NB4 (cell line): ENCODE measurements around the gene EMILIN1.
"Not testable (repeated sequence)": the region's sequence is repeated elsewhere in the genome, so short reads cannot be mapped to it uniquely, and the experiment has no call there.

Source experiments
- DNase-seq: peaks from one replicate; pipeline ENCODE4 v3.0.0; 2010; ENCODE audit warnings: low read depth
- H3K4me3 ChIP-seq: one replicate; pipeline ENCODE4 v1.5.1; 2011; ENCODE audit warnings: mild to moderate bottlenecking, low read depth, low read length, moderate library complexity
- MYC ChIP-seq: IDR thresholded peaks from 2 replicates; pipeline ENCODE4 v1.6.1; 2011; ENCODE audit warnings: low read depth, low read length
- POLR2A ChIP-seq: IDR thresholded peaks from 2 replicates; pipeline ENCODE4 v1.6.1; 2011; ENCODE audit warnings: mild to moderate bottlenecking; ENCODE audit not compliant: insufficient read length; ENCODE audit errors: extremely low read depth
- TF ChIP-seq, protein P1 (sequence below): IDR thresholded peaks from 2 replicates; pipeline ENCODE4 v1.6.1; 2011; ENCODE audit warnings: low read depth, low read length
- TF ChIP-seq, protein P2 (sequence below): IDR thresholded peaks from one replicate; pipeline ENCODE4 v1.5.1; 2012; ENCODE audit warnings: low read depth, low read length

EMILIN1 gene

DNA sequence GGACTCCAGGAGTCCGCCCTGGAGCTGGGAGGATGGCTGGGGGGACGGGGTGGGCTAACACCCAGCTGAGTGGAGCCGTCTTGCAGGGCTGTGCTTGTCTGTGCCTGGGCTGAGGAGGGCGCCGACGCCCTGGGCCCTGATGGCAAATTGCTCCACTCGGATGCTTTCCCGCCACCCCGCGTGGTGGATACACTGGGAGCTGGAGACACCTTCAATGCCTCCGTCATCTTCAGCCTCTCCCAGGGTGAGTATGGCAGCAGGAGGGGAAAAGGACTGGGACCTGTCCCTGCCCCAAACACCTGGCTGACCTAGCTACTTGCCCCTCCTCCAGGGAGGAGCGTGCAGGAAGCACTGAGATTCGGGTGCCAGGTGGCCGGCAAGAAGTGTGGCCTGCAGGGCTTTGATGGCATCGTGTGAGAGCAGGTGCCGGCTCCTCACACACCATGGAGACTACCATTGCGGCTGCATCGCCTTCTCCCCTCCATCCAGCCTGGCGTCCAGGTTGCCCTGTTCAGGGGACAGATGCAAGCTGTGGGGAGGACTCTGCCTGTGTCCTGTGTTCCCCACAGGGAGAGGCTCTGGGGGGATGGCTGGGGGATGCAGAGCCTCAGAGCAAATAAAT is 21.0 kb downstream of the EMILIN1 start:
- TF ChIP-seq POLR2A, result no peak
- TF ChIP-seq, protein P1, sequence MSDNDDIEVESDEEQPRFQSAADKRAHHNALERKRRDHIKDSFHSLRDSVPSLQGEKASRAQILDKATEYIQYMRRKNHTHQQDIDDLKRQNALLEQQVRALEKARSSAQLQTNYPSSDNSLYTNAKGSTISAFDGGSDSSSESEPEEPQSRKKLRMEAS, result no peak
- no peak for TF ChIP-seq MYC
- TF ChIP-seq, protein P2, sequence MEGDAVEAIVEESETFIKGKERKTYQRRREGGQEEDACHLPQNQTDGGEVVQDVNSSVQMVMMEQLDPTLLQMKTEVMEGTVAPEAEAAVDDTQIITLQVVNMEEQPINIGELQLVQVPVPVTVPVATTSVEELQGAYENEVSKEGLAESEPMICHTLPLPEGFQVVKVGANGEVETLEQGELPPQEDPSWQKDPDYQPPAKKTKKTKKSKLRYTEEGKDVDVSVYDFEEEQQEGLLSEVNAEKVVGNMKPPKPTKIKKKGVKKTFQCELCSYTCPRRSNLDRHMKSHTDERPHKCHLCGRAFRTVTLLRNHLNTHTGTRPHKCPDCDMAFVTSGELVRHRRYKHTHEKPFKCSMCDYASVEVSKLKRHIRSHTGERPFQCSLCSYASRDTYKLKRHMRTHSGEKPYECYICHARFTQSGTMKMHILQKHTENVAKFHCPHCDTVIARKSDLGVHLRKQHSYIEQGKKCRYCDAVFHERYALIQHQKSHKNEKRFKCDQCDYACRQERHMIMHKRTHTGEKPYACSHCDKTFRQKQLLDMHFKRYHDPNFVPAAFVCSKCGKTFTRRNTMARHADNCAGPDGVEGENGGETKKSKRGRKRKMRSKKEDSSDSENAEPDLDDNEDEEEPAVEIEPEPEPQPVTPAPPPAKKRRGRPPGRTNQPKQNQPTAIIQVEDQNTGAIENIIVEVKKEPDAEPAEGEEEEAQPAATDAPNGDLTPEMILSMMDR, result no peak
- no peak overlapping the region for H3K4me3 ChIP-seq
- no peak for DNase-seq

DNA sequence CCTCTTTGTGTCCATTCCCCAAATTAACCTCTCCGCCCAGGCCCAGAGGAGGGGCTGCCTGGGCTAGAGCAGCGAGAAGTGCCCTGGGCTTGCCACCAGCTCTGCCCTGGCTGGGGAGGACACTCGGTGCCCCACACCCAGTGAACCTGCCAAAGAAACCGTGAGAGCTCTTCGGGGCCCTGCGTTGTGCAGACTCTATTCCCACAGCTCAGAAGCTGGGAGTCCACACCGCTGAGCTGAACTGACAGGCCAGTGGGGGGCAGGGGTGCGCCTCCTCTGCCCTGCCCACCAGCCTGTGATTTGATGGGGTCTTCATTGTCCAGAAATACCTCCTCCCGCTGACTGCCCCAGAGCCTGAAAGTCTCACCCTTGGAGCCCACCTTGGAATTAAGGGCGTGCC is 21.6 kb downstream of the EMILIN1 start:
- DNase-seq, result no peak
- TF ChIP-seq, protein P1, result no peak
- TF ChIP-seq POLR2A (no peak), MYC (no peak)
- TF ChIP-seq, protein P2, result no peak
- no peak overlapping the region for H3K4me3 ChIP-seq

DNA sequence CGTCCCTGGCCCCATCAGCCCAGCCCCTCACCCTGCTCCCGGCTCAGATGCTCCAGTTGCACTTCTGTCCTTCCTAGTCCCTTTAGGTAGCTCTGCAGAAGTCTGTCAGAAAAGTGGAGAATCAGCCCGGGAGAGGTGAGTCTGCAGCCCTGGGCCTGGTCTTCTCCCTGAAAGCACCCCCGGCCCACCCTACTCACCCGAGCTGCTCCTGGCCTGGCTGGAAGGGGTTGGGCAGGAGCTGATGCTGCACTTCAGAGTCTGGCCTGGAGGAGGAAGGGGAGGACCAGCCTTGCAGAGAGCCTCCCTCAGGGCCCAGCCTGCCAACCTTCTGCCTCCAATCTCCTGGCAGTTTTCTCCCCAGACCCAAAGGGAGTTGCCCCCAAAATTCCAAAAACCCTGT is 23.9 kb downstream of the EMILIN1 start:
- no peak for DNase-seq
- H3K4me3 ChIP-seq, result no peak overlapping the region
- TF ChIP-seq, protein P2, result no peak
- TF ChIP-seq POLR2A (no peak), MYC (no peak)
- TF ChIP-seq, protein P1, result no peak

DNA sequence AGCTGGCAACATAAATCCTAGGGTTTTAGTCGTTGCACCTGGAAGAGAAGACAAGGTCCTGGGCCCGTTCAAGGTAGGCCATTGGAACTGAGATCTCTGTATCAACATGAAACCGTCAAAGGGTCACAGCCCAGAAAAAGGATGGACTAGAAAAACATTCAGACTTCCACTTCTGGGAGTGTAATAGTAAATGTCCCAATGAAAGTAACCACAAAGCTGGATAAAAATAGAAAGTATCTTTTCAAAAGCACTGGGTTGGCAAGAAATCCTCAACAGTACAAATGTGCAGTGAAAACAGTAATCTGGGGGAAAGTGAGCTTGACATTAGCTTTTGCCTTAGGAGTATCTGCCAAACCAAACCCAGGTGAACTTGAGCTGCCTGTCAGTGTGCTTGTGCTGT is 27.6 kb downstream of the EMILIN1 start:
- TF ChIP-seq, protein P1, result no peak
- no peak for TF ChIP-seq POLR2A
- TF ChIP-seq, protein P2, result no peak
- TF ChIP-seq MYC, result no peak
- DNase-seq, result no peak
- H3K4me3 ChIP-seq, result no peak overlapping the region

DNA sequence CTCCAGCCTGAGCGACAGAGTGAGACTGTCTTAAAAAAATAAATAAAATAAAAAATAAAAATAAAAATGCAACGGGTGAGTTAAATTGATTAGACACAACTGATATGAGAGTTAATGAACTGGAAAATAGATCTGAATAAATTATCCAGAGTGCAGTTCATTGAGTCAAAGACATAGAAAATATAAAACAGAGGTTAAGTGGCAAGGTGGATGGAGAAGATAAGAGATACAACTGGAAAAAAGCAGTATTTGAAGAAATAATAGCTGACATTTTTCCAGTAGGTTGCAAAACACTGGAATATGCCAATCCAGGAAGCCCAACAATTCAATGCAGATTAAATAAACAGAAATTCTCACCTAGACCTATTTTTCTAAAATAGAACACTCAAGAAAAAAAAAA is 29.8 kb downstream of the EMILIN1 start:
- no peak for DNase-seq
- no peak for TF ChIP-seq MYC
- TF ChIP-seq, protein P2, result no peak
- no peak for TF ChIP-seq POLR2A
- TF ChIP-seq, protein P1, result no peak

DNA sequence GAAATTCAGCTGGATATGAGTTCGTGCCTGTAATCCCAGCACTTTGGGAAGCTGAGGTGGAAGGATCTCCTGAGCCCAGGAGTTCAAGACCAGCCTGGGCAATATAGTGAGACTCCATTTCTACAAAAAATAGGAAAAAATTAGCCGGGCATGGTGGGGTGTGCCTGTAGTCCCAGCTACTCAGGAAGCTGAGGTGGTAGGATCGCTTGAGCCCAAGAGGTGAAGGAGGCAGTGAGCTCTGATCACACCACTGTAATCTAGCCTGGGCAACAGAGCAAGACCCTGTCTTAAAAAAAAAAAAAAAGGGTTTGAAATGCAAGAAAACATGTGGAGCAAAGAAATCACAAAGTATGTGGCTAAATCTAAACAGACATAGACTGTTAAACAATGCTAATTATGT is 30.7 kb downstream of the EMILIN1 start:
- no peak for DNase-seq
- no peak overlapping the region for H3K4me3 ChIP-seq
- TF ChIP-seq MYC (no peak), POLR2A (no peak)
- TF ChIP-seq, protein P2, result no peak

More for the DNA sequence above, 29.8 kb downstream of the EMILIN1 start:
- H3K4me3 ChIP-seq, result no peak overlapping the region

DNA sequence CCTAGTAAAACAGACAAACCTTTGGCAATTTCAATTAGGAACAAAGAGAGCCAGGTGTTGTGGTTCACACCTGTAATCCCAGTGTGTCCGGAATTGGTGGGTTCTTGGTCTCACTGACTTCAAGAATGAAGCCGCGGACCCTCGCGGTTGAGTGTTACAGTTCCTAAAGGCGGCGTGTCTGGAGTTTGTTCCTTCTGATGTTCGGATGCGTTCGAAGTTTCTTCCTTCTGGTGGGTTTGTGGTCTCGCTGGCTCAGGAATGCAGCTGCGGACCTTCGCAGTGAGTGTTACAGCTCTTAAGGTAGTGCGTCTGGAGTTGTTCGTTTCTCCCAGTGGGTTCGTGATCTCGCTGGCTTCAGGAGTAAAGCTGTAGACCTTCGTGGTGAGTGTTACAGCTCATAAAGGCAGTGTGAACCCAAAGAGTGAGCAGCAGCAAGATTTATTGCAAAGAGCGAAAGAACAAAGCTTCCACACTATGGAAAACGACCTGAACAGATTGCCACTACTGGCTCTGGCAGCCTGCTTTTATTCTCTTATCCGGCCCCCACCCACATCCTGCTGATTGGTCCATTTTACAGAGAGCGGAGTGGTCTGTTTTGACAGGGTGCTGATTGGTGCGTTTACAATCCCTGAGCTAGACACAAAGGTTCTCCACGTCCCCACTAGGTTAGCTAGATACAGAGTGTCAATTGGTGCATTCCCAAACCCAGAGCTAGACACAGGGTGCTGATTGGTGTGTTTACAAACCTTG is 32.4 kb downstream of the EMILIN1 start:
- DNase-seq, result not testable (repeated sequence)

DNA sequence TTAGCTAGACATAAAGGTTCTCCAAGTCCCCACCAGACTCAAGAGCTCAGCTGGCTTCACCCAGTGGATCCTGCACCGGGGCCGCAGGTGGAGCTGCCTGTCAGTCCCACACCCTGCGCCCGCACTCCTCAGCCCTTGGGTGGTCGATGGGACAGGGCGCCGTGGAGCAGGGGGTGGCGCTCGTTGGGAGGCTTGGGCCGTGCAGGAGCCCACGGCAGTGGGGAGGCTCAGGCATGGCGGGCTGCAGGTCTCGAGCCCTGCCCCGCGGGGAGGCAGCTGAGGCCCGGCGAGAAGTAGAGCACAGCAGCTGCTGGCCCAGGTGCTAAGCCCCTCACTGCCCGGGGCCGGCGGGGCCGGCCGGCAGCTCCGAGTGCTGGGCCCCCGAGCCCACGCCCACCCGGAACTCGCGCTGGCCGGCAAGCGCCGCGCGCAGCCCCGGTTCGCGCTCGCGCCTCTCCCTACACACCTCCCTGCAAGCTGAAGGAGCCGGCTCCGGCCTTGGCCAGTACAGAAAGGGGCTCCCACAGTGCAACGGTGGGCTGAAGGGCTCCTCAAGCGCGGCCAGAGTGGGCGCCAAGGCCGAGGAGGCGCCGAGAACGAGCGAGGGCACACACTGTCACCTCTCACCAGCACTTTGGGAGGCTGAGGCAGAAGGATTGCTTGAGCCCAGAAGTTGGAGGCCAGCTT is 33.1 kb downstream of the EMILIN1 start:
- not testable (repeated sequence) for DNase-seq, H3K4me3 ChIP-seq

More for the DNA sequence above, 32.4 kb downstream of the EMILIN1 start:
- H3K4me3 ChIP-seq, result not testable (repeated sequence)
